Upper lobe of right lung (tissue), 1 donor: Measurements from ENCODE around the gene ANKH. TPM values are rescaled to one million over a fixed set of nuclear protein-coding genes. Genes with fewer than 3 reads are reported as not detected.
"Not testable (repeated sequence)": the region's sequence is repeated elsewhere in the genome, so short reads cannot be mapped to it uniquely, and the experiment has no call there.

Experiments
- ATAC-seq: fragments of 200-7000 bp; cut with Tn5 transposase; one replicate; pipeline ENCODE4 v1.9.1; 2020; ENCODE audit warnings: mild to moderate bottlenecking, moderate library complexity
- DNase-seq: peaks from one replicate; pipeline ENCODE4 v3.0.0-alpha.2; 2020
- H3K27ac ChIP-seq: fragments of 200-600 bp; one replicate; pipeline ENCODE4 v1.8.0; 2022
- H3K27me3 ChIP-seq: fragments of 200-600 bp; one replicate; pipeline ENCODE4 v1.8.0; 2022; ENCODE audit warnings: mild to moderate bottlenecking
- H3K36me3 ChIP-seq: fragments of 200-600 bp; one replicate; pipeline ENCODE4 v1.8.0; 2022
- H3K4me1 ChIP-seq: fragments of 200-600 bp; one replicate; pipeline ENCODE4 v1.8.0; 2022
- H3K4me3 ChIP-seq: fragments of 200-600 bp; one replicate; pipeline ENCODE4 v1.8.0; 2022; ENCODE audit warnings: mild to moderate bottlenecking
- H3K9me3 ChIP-seq: fragments of 200-600 bp; one replicate; pipeline ENCODE4 v1.8.0; 2022
- intact Hi-C: fragments of 100-400 bp; cut with DNase I; formaldehyde crosslinking; loops from one replicate; pipeline ENCODE4 v1.11.0; 2022
- long read RNA-seq: library from polyadenylated mRNA; unstranded; transcript quantifications from one replicate; pipeline ENCODE4 v2.0.0, GENCODE V29; 2021
- total RNA-seq: library from RNA; stranded (reverse); fragmentation: NEBNext Ultra II Directional; extraction: Animal tissue kit (Norgen Biotek cat#: 25700); gene quantifications from one replicate; pipeline ENCODE4 v1.2.1, GENCODE V29; 2021
- TF ChIP-seq, protein P1 (sequence below): fragments of 200-600 bp; IDR thresholded peaks from one replicate; pipeline ENCODE4 v1.8.0; 2022; ENCODE audit warnings: antibody characterized with exemption
- donor health status: DM: no; HTN: yes; CAD: no; lungs with severe emphysema.

ANKH gene
- total RNA-seq, result 67.2 TPM
- long read RNA-seq, full-length matches to known transcripts, result 63 of 107 reads
- long read RNA-seq, partial matches to known transcripts, result 19 of 107 reads
- long read RNA-seq, other reads (novel, unspliced or antisense), result 25 of 107 reads

DNA sequence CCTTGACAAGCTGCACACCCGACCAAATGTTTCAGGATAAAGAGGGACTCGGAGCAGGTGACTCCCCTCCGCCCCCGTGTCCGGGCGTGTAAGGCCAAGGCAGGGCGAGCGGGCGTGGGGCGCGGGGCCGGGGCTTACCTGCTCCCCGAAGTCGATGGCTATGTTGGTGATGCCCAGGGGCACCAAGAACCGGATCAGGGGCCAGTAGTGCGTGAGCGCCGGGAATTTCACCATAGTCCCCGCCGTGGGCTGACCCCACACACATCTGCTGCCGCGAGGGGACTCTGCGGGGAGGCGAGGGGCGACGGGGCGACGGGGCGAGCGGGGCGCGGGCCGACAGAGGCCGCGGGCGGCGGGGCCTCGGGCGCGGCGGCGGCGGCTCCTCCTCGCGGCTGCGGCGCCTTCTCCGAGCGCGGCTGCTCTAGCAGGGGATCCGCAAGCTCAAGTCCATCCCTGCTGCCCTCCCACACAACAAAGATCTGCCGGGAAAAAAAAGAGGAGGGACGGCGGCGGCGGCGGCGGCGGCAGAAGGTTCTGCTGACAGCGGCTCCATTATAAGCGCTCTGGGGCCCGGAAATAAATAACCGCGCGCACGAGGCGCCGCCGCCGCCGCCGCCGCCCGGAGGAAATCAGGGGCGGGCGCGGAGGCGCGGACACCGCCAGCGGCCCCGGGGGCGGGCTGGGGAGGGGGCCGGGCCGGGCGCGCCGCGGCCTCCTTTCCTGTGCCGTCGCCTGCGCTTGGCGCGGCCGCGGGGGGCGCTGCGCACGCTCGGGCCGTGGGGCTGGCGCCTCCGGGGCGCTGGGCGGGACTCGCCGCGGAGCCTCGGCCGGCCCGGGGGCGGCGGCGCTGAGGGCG lies at the start of gene ANKH:
ANKH (minus strand) TSS at position 565 of the 856 bp plus-strand sequence; CDS start at position 234, 331 bp downstream.
- ATAC-seq (peak; percentile 96), DNase-seq (peak; percentile 93)
- Histone ChIP-seq H3K4me1 (peaks cover 24% of the 10 kb centered on the region), H3K27ac (peak within 1 kb of the TSS; percentile 89), H3K36me3 (no peaks in the 10 kb centered on the region), H3K27me3 (no peaks in the 10 kb centered on the region), H3K9me3 (no peaks in the 10 kb centered on the region), H3K4me3 (peak within 1 kb of the TSS; percentile 81)
- TF ChIP-seq, protein P1, sequence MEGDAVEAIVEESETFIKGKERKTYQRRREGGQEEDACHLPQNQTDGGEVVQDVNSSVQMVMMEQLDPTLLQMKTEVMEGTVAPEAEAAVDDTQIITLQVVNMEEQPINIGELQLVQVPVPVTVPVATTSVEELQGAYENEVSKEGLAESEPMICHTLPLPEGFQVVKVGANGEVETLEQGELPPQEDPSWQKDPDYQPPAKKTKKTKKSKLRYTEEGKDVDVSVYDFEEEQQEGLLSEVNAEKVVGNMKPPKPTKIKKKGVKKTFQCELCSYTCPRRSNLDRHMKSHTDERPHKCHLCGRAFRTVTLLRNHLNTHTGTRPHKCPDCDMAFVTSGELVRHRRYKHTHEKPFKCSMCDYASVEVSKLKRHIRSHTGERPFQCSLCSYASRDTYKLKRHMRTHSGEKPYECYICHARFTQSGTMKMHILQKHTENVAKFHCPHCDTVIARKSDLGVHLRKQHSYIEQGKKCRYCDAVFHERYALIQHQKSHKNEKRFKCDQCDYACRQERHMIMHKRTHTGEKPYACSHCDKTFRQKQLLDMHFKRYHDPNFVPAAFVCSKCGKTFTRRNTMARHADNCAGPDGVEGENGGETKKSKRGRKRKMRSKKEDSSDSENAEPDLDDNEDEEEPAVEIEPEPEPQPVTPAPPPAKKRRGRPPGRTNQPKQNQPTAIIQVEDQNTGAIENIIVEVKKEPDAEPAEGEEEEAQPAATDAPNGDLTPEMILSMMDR, result no peak
- intact Hi-C loops, result no loop called here

DNA sequence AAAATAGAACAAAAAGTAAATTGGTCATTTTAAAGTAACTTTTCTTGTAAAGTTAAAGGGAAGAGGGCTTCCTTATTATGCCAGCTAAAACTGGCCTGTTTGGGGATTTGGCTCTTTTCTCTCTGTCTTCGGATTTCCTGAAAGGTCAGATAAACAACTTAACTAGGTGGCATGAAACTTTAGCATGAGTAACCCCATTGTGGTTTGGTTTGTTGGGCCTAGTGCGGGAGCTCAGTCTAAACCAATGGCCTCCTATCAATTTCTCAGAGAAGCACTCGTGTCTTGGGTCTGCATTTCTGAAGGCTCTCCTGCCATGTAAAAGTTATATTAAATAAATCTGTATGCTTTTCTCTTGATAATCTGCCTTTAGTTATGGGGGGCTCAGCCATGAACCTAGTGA lies 48.5 kb upstream of the ANKH start:
- no peaks in the 10 kb centered on the region for H3K36me3 ChIP-seq
- ATAC-seq (no peak), DNase-seq (no peak)
- H3K27ac ChIP-seq, result no peak overlapping the region
- intact Hi-C loops, result no loop called here
- peaks cover 1% of the 10 kb centered on the region for H3K4me1 ChIP-seq
- TF ChIP-seq, protein P1, result no peak
- no peak overlapping the region for H3K4me3 ChIP-seq
- no peaks in the 10 kb centered on the region for H3K9me3 ChIP-seq
- no peaks in the 10 kb centered on the region for H3K27me3 ChIP-seq

DNA sequence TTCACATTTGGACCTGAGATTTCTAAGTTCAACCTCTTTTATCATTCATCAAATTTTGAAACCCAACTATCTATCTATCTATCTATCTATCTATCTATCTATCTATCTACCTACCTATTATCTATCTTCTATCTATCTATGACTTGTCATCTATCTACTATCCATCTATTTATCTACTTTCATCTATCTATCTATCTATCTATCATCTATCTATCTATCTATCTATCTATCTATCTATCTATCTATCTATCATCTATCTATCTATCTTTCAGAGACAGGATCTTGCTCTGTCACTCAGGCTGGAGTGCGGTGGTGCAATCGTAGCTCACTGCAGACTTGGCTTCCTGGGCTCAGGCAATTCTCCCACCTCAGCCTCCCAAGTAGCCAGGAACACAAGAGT lies 47.5 kb upstream of the ANKH start:
- H3K27me3 ChIP-seq, H3K36me3 ChIP-seq, H3K4me3 ChIP-seq, H3K9me3 ChIP-seq, H3K4me1 ChIP-seq, H3K27ac ChIP-seq, DNase-seq, intact Hi-C loops, ATAC-seq: not testable (repeated sequence)

DNA sequence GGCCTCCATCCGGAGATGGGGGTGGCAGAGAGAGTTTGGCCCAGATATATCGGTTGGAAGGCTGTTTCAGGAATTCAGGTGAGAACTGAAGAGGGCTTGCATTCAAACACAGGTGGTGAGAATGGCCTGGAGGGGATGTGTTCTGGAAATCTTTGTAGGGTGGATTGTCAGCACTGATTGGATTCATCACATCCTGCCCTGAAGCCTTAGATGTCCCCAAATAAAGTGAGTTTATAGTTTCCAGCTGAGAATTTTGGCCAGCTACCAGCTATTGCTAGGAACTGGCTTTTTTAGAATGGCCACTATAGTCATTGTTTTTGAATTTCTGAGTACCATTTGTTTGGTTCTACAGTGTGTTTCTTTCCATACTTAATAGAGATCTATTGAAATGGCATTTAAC lies 46.1 kb upstream of the ANKH start:
- DNase-seq, result no peak
- TF ChIP-seq, protein P1, result no peak
- H3K36me3 ChIP-seq, result no peaks in the 10 kb centered on the region
- intact Hi-C loops, result no loop called here
- no peak for ATAC-seq
- H3K27me3 ChIP-seq, result no peaks in the 10 kb centered on the region
- H3K4me3 ChIP-seq, result no peak overlapping the region
- H3K4me1 ChIP-seq, result no peaks in the 10 kb centered on the region
- no peak overlapping the region for H3K27ac ChIP-seq
- H3K9me3 ChIP-seq, result no peaks in the 10 kb centered on the region

DNA sequence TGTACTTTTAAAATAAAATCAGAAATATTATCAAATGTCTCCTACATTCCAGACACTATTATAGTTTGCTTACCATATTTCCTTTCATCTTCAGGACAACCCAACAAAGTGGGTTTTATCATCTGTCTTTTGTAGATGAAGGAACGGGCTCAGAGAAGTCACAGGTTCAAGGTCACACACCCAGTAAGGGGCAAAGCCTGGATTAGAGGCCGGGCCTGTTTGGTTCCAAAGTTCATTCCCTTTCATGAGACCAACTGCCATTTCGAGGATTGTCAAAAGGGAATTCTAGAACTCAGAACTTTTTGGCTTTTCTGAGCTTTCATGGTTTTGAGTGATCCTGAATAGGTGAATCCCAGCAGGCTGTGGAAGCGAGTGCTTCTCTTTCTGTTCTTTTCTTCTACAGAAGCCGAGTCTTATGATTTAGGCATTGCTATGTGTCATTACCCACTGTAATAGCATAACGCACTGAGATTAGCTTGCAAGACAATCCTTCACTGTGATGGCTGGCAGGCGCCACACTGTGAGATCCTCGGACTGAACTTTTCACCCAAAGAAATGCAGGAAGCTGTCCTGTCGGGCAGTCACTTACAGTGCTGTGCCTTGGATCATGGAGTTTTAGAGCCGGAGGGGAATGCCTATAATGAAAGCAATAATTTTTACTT lies 43.8 kb upstream of the ANKH start:
- H3K27ac ChIP-seq, result no peak overlapping the region
- no peaks in the 10 kb centered on the region for H3K4me1 ChIP-seq
- H3K4me3 ChIP-seq, result no peak overlapping the region
- ATAC-seq, result no peak
- H3K27me3 ChIP-seq, result no peaks in the 10 kb centered on the region
- TF ChIP-seq, protein P1, result no peak
- intact Hi-C loops, result no loop called here
- H3K9me3 ChIP-seq, result no peaks in the 10 kb centered on the region
- no peak for DNase-seq
- H3K36me3 ChIP-seq, result no peaks in the 10 kb centered on the region
